Dermis blood vessel endothelial cell (primary cell): ENCODE measurements around the gene KDM5B. TPM values are rescaled to one million over a fixed set of nuclear protein-coding genes. Genes with fewer than 3 reads are reported as not detected.
"Not testable (repeated sequence)": the region's sequence is repeated elsewhere in the genome, so short reads cannot be mapped to it uniquely, and the experiment has no call there.

Source experiments
- DNase-seq: peaks from one replicate; pipeline ENCODE4 v3.0.0; 2010
- total RNA-seq: library from RNA; depleted of rRNA; stranded (reverse); fragments of >200 nt; gene quantifications from 2 replicates; pipeline ENCODE4 v1.2.3, GENCODE V29; 2014

KDM5B gene
- 76.3 and 89.0 TPM in 2 replicates for total RNA-seq

DNA sequence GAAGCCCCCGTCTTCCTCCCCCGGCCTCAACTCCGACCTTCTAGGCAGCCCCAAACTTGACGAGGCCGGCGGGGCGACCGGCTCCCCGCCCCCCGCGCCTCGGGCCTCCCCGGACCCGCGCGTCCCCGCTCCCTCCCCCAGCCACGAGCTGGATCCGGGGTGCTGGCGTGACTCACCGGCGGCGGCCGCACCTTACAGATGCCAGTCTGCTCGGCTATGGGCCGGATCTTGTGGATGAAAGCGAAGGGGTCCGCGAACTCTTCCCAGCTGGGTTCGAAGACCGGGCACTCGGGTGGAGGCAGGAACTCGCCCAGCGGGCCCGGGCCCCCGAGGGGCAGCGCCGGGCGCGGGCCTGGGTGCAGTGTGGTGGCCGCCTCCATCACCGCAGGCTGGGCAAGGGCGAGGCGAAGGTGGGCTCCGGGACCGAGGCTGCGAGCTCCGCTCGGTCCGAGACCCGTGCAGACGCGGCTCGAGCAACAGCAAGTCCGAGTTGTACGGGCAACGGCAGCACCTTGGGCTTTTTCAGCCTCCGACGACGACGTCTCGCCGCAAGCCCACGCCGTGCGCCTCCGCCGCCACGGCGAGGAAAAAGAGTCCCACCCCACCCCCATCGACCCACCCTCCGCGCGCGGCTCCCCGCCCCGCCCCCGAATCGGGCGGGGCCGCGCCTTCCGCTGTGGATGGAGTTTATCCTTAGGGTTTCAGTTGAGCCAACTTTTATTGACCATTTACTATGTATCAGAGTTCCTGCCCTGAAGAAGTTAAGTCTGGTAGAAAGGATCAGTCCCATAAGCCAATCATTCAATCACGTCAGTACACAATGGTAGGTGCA, at the start of gene KDM5B:
Gene KDM5B, minus strand, starts transcription at position 496 of the 832 bp plus-strand sequence. Its CDS starts 116 bp downstream, at position 380.
- peak; percentile 75 for DNase-seq

DNA sequence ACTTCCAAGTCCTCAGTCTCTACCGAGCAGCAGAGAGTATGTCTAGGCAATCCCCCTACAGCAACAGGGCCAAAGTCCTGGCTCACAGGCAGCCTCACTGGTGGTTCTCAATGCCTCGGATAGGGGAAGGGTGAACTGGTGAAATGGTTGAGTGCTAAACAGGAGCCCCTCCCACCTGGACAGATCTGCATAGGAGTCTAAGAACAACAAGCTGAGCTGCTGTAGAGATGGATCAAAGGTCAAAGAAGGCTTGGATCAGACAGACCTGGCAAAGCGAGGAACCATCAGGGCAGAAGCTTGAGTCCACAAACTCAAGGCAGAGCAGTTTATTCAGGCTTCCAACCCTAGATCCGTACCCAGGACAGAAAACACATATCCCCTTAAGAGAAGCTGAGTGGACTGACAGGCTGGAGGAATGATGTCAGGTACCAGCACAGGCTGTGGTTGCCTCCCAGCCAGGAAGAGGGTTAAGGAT, 49.0 kb upstream of the KDM5B start:
- no peak for DNase-seq

DNA sequence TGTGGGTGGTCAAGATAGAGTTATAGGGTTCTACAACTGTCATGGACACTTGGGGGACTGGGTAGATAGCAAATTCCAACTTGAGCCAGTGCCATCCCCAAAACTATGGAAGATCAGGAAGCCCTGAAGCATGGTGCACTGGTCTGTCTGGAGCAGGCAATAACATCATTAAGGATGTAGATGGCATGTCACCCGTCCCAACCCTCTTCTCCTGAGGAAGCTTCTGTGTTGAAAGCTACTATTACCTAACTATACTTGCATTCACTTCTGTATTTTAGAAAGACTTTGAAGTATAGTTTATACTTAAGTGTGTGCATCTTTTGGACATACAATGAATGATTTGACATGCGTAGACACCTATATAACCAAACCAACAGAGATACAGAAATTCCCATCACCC, 47.8 kb upstream of the KDM5B start:
- no peak for DNase-seq

DNA sequence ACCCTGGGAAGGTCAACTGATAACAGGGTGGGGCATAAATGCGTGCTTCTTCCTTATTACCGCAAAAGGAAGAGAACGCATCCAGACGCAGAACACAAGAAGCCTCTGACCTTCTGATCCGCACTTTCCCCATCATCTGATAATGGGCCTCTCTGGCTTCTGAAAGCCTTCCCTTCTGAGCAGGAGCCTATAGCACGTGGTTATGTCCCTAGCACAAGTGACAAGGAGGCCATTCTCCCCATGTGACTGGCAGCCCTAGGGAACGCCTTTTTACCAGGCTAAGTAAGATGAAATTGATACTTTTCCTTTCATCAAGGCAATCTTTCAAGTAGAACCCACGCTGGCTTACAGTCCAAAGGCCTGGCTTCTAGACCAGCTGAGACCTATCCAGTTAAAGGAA, 46.6 kb upstream of the KDM5B start:
- DNase-seq: no peak

DNA sequence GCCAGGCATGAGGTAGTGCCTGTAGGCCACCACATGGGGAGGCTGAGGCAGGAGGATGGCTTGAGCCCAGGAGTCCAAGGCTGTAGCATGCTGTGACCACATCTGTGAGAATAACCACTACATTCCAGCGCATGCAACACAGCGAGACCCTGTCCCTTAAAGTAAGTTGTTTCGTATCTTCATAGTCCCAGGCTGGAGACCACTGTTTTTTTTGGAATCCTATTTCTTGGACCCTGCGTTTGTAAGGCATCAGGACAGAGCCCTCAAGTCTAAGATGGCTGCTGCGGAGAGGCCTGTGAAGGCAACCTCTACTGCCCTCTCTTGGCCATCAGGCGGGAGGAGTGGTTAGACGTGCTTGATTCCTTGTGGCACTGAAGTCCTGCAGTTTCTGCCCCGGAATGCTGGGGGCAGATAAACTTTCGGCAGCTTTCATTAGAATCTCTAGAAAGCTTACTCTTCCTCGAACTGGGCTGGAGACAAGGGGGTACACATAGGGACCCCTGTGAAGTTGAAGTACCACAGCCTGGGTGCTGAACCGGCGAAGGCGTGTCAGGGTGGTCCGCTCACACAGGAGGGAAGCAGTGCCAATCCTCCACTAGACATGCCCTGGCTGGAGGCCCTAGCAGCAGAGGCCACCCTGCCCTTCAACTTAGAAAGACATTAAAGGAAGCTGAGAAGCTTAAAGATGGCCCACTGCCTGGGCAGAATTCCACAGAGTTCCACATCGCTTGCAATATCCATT, 44.1 kb upstream of the KDM5B start:
- peak; percentile 85 for DNase-seq

DNA sequence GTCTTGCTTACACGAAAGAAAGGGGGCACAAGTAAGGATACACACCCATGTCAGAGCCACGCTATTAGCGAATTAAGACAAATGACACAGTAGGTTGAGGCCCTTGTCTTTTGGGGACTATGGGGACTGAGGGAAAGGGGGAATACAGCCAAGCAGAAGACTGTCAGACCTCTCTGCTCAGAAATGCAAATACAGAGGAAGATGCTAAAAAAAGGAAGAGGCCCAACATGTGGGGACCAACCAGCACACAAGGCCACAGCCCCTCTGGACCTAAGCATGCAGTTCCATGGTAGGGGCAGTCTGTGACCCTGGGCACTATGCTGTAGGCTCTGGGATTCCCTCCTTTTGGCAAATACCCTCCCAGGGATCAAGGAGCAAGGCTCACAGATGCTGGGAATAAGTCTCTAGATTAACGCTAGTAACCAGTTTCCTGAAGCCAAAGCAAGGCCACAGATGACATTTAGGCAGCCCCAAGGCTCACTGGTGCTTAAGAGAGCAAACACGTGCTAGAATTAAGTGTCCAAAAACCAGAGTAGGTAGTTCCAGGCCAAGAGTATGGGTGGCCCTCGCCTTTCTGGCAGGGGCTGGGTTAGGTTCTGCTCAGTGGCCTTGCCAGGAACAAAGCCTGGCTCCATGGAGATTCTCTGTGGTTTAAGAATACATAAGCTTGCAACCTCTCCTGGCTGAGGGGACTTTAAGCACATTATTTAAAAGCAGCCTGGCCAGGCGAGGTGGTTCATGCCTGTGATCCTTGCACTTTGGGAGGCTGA, 42.6 kb upstream of the KDM5B start:
- no peak for DNase-seq

DNA sequence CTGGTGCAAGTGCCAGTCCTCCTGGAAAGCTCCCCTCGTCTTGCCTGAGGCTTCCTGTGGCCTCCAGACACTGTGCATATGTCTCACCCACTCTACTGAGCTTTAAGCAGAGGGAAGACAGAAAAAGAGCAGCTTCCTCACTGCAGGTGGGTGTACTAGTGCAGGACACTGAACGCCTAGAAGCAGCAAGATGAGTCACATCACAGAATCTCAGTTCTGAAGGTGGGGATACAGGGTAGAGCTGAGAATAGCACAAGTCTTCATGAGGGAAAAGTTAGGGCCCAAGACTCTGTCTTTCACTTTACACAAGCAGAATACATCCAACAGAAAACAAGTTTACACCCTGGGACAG, 39.9 kb upstream of the KDM5B start:
- no peak for DNase-seq

DNA sequence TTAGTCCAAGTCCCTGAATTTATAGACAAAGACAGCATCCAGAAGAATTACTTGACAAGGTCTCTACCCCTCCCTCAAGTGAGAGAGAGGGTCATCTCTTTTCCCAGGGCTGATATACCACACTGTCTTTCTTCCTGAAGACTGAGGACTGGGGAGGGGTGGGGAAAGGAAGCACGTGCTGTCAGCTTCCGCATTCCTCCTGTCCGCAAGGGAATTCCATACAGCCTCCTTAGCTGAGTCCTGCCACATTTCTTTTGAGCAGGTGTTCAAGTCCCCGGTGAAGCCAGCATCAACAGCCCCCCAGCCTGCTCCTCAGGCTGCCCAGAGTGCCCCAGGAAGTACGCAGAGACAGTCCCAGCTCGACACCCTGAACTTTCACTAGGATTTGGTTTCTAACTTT, 36.7 kb upstream of the KDM5B start:
- peak; percentile 26 for DNase-seq

DNA sequence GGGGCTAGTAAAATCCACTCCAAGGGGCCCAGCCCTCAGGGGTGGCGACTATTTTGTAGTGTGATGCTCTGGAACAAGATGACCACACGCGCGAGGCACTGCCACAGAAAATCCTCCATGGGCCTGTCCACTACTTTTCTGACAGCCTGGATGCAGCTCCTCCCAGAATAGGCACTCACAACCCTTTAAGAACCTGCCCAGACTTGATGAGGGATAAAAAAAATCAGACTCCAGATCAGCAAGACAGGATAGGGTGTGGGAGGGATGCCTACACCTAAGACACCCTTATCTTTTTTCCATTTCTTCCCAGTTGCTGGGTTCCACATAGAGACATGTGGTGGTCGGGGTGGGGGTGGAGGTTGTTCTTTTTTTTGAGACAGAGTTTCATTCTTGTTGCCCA, 36.0 kb upstream of the KDM5B start:
- no peak for DNase-seq

DNA sequence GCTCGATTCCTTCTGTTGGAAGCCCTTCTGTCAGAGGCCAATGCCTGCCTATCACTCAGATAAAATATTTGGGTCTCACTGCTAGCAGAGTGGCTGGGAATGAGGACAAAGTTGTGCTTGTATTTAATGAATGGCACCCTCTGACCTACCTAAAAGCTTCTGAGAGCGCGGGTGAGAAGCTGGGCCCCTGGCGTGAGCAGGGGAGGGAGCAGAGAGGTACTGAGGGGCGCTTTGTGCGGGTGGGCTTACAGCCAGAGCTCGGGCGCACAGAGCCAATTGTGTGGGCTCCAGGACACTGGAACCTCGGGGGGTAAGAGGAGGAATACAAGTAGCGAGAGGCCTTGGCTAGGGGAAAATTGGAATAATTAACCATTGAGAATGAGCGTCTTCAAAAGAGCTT, 34.9 kb upstream of the KDM5B start:
- no peak for DNase-seq

DNA sequence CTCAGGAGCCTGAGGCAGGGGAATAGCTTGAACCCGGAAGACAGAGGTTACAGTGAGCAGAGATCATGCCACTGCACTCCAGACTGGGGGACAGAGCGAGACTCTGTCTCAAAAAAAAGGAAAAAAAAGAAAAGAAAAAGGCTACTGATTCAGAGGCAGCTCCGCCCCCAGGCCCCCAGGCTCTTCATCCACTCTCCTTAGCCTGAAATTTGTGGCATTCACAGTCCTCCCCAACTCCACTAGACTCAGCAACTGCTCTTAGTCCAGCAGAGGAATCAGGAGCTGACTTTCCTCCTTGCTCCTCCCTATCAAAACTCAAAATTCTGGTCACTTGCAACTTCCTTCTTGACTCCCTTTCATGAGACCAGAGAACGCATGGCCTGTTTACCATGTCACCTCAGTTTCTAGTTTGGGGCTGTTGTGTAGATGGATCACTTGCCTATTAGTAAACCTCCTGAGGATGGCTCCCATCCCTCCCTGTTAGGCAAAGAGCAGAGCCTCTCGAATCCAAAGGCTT, 29.6 kb upstream of the KDM5B start:
- no peak for DNase-seq

DNA sequence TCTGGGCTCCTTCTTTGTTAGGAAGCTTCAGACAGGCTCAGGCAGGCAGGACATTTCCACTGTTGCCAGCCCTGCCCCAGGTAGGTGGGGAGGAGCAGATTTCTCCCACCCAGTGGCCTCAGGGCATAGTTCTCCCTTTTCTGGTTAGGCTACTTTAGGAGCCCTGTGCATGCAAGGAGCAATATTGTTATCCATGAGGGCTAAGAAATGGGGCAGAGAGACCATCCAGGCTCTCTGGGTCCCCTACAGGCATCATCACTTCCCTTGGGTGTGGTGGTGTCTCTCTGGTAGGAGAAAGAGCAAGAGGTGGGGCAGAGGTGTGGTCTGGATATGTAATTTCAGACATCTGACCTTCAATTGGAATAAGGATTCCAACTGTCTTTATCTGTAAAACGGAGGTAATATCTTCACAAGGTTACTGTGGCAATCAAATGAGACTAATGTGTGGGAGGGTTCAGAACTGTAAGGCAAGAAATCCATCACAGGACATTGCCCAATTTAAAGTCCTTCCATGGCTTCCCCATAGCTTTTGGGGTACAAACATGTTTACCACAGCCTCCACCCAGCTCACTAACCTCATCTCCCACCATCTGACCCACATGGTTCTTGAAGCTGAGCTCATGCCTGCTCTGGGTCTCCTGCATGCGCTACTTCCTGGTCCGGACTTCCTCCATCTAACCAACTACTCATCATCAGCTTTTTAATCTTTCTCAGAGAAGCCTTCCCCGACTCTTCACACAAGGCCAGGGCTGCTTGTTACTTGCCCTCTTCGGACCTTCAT, 28.6 kb upstream of the KDM5B start:
- no peak for DNase-seq

DNA sequence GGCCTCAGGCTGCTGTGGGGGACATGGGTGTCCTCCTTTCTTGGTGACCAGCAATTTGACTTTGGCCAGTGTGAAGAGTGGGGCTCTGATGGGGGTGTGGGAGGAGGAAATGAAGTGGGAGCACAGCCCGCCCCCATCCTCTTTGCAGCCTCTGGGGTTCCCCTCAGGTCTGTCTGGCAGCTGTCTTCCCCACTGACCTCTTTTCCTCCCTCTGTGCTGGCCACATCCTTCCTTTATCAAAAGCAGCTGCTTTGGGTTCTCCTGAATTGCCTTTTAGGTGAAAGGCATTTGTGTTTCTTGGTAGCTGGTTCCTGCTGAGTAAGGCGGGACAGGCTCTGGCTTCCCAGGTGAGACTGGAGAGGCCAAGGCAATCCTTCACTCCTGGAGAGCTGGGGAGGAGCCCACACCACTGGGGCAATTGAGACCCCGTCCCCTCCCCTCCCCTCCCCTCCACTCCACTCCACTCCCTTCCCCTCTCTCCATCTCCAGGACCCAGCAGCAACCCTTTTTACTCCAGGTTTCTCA, 27.4 kb upstream of the KDM5B start:
- DNase-seq: no peak

DNA sequence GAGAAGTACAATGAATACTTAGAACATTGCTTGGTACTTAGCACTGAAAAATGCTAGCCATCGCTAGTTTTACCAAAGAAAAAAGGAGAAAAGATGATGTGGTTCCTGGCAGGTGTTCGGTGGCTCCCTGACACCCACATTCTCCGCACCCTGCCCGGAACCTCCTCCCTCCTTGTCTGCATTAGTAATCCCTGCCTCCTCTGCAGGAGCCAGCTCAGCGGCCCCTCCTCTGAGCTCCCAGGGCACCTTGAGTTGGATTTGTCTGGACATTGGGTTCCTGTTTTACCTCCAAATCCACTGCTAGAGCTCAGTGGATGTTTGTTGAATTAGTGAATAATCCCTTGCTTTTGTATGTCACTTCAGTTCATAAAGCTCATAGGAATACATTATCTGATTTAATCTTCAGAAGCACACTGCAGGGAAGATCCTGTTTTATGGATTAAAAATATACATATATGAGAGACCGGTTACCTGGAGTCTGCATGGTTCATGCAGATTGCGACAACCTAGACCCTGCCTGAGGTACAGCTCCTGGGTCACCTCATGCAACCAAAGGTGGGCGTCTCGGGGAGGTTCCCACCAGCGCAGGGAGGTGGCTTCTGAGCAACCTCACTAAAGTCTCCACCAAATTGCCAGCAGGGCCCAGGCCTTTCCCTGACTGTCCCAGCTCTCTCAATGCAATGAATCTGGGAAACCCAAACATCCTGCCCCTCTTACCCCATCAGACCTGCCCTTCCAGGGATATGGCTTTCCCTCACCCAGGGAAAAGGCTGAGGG, 26.7 kb upstream of the KDM5B start:
- no peak for DNase-seq

DNA sequence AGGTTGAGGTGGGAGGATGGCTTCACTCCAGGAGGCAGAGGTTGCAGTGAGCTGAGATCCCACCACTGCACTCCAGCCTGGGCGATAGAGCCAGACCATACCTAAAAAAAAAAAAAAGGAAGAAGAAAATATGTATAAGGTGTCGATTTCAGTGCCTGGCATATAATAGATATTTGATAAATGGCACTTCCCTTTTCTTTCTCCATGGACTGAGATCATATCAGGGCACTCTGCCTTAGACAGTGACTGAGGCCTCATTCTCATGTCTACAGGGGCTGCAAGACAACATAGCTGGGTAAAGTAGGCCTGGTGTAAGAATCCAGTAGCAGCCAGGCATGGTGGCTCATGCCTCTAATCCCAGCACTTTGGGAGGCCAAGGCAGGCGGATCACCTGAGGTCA, 23.7 kb upstream of the KDM5B start:
- DNase-seq: no peak

DNA sequence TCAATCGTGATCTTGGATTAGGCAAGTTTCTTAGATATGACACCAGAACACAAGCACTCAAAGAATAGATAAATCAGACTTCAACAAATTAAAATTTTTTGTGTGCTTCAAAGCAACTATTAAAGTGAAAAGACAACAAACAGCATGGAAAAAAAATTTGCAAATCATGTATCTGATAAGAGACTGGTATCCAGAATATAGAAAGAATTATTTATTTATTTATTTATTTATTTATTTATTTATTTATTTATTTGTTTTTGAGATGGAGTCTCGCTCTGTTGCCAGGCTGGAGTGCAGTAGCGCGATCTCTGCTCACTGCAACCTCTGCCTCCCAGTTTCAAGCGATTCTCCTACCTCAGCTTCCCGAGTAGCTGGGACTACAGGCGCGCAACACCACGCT, 21.0 kb upstream of the KDM5B start:
- DNase-seq: not testable (repeated sequence)

DNA sequence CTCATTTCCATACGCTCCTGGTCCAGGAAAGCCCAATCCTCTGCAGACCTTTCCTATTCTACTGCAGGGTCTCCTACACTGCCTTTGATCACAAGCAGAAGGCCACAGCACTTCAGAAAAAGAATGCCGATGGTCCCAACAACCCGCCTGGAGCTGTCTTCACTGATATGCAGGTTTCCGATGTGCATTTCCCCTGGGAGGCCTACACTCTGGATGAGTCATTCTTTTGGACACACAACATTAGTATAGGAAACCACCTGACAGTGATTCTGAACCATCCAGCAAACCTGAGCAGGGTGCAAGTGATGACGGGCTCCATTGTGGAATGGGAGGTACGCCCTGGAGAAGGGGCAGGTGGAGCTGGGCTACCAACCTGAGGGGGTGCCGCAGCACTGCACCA, 17.5 kb upstream of the KDM5B start:
- no peak for DNase-seq

DNA sequence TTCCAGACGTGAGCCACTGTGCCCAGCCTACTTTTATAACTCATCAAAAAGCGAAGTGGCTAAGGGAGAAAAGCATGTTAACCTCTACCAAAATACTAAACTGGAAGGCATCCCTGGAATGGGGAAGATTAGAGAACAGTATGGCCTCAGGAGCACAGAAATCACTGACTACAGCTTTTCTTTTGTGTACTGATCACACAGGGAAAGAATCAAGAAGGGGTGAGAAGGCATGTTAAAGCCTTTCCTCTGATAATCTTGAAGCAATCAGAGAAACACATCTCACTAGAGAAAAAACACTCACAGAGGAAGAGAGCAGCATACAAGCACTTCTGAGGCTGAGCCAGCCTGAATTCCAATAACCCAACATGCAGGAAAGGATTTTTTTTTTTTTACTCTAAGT, 13.2 kb upstream of the KDM5B start:
- DNase-seq: no peak

DNA sequence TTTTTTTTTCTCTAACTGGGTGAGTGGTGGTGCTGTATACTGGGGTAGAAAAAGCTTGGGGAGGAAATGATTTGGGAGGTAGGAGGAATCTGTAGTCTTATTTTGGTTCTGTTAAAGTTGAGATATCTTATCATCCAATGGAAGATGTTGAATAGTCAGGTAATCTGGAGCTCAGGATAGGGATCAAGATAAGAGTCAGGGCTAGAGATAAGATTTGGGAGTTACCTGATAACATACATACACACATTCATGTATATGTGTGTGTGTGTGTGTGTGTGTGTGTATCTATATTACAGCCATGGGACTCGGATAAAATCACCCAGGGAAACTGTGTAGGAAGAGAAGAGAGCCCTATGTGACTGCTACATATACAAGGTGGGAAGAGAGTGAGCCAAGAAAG, 10.6 kb upstream of the KDM5B start:
- no peak for DNase-seq

DNA sequence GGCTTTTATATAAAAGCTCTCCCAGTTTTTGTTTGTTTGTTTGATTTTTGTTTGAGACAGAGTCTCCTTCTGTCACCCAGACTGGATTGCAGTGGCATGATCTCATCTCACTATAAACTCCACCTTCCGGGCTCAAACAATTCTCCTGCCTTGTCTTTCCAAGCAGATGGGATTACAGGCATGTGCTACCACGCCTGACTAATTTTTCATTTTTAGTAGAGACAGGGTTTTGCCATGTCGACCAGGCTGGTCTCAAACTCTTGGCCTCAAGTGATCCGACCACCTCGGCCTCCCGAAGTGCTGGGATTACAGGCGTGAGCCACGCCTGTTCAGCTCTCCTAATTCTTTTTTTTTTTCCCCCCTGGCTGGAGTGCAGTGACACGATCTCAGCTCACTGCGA, 6.9 kb upstream of the KDM5B start:
- DNase-seq: no peak
